Tibial nerve (tissue), 3 donors: Measurements from ENCODE around the gene PRM2.

Experiments
- CTCF ChIP-seq, 5 experiments: fragments of 200-600 bp in 3 of 5; fragments of 450-650 bp in 2 of 5; sonication (generic) in 3 of 5; IDR thresholded peaks; one replicate each; pipeline ENCODE4 v1.5.1; 2016 to 2019; ENCODE audit warnings: antibody characterized with exemption in 5 of 5, mild to moderate bottlenecking in 3 of 5, moderate library complexity in 2 of 5
- POLR2A ChIP-seq, 2 donors: fragments of 450-650 bp; IDR thresholded peaks; one replicate each; pipeline ENCODE4 v1.6.1; 2017; ENCODE audit warnings: antibody characterized with exemption in 2 of 2, mild to moderate bottlenecking in 2 of 2, moderate library complexity in 2 of 2

DNA sequence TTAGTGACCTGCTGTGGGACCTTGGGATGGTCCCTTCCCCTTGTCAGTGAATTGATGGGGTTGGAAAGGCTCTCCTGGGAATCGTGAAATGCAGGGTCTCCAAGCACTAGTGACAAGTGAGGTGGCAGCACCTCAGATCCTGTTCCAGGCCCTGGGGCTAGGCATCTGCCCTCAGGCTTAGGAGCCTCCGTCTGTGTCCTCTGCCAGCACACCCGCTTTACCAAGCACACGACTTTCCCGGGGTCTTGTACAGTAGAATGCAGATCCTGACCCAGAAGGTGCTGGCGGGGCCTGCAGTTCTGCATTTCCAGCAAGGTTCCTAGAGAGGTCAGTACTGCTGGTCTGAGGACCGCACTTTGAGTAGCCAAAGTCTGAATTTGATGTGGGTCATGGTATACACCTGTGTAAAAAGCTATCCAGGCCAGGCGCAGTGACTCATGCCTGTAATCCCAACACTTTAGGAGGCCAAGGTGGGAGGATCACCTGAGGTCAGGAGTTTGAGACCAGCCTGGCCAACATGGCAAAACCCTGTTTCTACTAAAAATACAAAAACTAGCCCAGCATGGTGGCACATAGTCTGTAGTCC is 38.1 kb upstream of the PRM2 start:
- no peak for TF ChIP-seq POLR2A (IDR thresholded peaks at IDR 0.05)
- TF ChIP-seq CTCF (IDR thresholded peaks at IDR 0.05): no peak
